GM19467 (cell line): ENCODE measurements around the gene C6orf15.

Experiments
- ATAC-seq: cut with Tn5 transposase; IDR thresholded peaks from one replicate; pipeline ENCODE4 v1.9.1; 2021; ENCODE audit warnings: mild to moderate bottlenecking, moderate library complexity; ENCODE audit not compliant: unreplicated experiment

The C6orf15 gene

DNA sequence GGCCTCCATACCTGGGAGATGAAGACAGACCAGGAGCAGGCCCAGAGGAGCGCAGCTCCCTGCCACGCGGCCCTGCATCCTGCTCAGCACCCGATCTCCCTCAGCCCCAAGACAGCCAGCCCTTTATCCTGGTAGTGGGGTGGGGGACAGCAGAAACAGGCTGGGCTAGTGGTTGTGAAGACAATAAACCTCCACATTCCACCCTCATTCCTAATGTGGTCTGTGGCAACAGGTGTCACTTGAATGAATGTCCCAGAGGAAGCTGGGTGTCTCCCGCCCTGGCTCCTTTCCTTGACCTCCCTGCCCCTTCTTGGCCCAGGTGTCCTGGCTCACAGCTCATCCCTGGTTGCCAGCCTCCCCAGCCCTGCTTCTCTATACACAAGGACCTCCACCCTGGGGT is at the start of gene C6orf15:
TSS of gene C6orf15 (minus strand) at position 98 of the 400 bp plus-strand sequence. CDS start at position 78, 20 bp downstream.
- ATAC-seq, result no peak

DNA sequence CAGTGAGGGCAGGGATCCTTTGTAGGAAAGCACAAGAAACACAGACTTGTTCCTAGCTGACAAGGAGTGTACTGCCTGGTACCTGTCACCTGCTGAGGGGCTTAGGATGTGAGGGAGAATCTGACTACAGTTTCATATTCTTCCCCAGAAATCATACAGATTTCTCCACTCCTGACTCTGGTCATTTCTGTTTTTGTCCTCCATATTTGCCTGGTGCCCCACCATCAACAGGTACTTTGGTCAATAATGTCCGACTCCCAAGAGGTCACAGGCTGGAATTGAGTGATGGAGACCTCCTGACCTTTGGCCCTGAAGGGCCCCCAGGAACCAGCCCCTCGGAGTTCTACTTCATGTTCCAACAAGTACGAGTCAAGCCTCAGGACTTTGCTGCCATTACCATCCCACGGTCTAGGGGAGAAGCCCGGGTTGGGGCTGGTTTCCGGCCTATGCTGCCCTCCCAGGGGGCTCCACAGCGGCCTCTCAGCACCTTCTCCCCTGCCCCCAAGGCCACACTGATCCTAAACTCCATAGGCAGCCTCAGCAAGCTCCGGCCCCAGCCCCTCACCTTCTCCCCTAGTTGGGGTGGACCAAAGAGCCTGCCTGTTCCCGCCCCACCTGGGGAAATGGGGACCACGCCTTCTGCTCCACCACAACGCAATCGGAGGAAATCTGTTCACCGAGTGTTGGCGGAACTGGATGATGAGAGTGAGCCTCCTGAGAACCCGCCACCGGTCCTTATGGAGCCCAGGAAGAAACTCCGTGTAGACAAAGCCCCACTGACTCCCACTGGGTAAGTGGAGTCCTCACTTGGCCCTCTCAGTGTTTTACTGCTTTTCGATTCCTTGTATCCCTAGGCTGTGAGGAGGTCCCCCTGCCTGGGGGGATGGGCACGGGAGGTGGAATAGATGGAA is 49.1 kb upstream of the C6orf15 start:
- no peak for ATAC-seq

DNA sequence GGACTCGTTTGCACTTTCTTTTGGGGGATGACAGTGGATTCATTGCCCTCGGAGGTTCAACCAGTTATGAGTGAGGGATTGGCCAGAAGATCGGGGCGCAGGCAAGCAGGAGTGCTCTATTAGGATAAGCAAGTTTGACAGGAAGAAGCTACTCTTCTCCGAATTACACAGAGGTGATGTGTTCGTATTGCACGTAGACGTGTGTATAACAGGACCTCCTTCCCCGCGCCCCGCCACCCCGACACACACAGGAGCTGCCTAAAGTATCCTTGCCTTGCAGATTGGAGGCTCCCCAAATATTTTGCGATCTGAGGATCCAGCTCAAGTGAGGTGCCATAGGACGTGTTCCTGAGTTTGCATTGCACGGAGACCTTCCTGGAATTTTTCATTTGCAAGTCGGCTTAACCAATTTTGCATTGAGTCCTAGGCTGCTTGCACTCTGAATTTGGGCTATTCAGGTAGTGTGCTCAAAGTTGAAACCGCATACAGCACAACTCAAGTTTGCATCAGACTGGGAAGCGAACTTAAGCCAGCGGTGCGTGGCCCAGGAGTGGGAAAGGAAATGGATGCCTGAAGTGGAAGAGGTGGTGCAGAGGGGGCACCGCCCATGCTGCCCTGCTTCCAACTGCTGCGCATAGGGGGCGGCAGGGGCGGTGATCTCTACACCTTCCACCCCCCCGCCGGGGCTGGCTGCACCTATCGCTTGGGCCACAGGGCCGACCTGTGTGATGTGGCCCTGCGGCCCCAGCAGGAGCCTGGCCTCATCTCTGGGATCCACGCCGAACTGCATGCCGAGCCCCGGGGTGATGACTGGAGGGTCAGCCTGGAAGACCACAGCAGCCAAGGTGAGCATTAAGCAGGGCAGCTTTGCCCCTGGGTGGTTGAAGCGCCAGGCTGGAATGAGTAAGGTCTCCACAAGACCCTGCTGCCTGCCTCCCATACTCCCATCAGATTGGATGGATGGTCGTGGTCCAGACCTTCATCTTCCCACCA is 46.8 kb upstream of the C6orf15 start:
- no peak for ATAC-seq

DNA sequence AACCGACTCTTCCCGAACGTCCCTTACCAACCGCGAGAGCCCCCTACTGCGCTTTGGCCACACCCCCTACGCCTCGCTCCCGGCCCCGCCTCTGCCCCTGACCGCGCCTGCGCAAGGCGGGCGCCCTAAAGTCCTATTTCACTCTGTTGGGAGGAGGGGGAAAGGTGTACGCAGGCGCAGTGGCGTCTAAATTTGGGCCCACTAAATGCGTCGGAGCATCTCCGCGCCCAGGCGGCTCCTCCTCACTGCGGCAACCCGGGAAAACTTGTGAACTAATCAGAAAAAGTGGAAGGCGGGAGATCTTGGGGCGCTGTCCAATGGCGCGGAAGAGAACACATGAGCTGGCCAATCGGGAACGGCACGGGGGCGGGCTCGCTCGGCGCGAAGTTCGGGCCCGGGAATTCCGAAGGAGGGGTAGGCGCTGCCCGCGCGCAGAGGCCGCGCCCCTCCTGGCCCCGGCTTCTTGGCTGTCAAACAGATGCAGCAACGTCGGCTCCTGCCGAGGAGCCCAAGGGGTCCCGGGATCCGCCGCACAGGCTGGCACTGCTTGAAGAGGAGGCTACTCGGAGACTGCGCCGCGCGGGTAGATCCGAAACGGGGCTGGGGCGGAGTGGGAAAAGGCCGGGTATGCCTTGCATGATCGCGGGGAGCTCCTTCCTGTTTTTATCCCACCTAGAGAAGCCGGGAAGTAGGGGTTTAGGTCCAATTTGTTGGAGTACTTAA is 45.9 kb upstream of the C6orf15 start, which contains the start of gene TCF19:
TSS of gene TCF19 (plus strand) at position 450 of the 723 bp plus-strand sequence. CDS start 881 bp downstream, outside the sequence.
- ATAC-seq, result peak; percentile 72

DNA sequence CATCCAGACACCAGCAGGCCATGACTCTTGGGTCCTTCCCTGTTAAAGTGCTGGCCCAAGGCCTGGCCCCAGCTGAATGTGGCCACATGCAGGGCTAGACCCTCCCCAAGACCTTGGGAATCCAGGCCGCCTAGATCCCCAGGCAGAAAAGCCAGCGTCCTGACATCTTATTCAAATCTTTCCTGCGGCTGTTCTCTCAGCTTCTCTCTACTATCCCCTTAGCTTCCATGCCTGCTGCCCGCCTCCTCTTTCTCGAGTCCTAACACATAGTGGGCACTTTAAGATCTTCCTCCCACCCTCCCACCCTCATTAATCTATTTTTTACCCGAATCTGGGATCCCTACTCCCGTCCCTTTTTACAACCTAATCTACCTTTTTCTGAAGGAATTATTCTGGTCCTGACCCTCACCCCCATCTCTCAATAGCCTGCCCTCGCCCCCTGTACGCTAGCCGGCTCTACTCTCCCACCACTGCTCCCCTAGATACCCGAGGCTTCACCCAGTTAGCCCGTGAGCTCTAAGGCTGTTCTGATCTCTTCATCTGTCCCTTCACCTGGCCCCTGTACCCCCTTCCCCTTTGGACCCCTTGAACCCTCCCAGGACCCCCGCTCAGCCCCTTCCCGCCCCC is 45.3 kb upstream of the C6orf15 start, which contains the start of gene CCHCR1:
TSS of gene CCHCR1 (minus strand) at position 290 of the 627 bp plus-strand sequence. CDS start at position 88, 202 bp downstream.
- ATAC-seq, result no peak

DNA sequence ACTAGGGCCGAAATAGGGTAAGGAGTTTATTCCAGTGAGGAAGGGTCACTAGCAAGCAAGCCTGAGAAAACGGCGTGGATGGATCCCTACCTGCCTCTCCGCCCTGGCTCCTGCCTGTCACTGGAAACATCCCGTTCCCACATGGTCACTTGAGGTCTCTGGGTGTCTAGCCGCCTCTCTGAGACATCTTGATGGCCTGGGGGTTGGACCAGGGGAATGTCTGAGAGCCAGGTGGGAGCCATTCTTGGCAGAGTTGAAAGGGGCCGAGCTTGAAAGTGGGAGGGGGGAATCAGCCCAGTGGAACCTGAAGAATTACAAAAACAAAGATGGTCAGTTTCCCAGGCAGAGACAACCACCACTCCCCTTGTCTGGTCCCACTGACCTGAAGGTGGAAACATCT is 44.3 kb upstream of the C6orf15 start:
- no peak for ATAC-seq

DNA sequence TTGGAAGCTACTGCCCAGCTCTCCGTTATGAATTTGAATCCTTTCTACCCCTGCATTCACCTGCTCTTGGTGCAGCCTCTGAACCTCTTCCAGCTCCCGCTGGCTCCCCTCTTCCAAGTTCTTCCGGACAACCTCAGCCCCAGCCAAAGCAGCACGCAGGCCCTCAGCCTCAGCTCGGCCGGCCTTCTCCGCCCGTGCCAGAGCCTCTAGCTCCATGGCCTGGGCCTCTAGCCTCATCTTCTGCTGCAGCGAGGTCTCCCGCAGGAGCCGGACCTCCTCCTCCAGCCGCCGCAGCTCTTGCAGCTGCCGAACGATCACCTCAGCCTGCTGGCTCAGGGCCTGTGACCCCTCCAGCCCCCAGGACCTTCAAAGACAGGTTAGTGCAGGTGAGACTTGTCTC is 42.1 kb upstream of the C6orf15 start:
- ATAC-seq, result no peak

DNA sequence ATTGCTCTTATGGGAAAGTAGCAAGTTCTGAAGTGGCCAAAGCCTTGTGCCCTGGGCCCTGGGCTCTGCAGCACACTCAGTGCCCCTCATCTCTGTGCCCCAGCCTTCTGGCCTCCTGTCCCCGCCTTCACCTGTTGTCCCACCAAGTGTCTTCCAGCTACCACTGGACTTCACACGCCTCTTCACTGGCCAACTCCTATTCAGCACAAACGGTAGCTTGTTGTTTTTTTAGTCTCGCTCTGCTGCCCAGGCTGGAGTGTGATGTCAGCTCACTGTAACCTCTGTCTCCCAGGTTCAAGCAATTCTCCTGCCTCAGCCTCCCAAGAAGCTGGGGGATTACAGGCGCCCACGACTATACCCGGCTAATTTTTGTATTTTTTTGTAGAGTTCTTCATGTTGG is 40.4 kb upstream of the C6orf15 start:
- no peak for ATAC-seq

DNA sequence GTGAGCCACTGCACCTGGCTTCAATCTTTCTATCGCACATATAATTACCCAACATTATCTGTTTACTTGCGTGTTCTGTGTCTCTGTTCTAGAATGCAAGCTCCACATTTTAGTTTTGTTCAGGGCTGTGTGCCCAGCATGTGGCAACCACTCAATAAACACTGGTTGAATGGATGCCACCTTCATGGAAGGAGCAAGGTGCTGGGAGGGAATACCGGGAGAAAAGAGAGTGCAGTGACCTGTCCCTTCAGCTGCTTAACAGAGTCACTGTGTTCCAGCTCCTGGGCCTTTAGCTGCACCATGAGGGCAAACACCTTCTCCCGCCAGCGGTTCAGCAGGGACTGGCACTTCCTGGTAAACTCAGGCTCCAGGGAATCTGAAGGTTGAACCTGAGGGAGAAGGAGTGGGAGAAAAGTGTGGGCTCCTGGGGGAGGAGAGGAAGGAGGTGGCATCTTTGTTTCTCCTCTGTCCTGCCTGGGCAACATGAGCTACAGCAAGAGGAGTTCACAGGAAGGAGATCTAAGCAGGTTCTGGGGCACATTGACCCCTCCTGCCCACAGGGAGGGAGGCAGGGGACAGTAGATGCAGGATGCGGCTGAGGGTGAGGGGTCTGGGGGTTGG is 37.6 kb upstream of the C6orf15 start:
- ATAC-seq, result no peak

DNA sequence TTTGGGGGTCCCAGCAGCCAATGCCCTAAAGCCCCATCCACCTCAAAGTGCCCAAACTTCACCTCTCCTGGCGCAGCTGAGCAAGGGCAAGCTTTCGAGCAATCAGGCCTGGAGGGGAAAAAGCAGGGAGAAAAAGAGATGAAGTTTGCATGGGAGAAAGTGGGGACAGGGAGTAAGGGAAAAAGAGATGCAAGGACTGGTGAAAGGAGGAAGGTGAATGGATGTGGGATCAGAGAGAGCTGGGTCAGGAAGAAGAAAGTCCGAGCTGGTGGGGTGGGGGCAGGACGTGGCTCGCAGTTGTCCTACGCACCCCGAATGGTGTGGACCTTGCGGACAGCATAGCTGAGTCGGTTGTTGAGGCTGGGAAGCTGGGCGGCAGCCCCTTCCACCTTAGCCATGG is 33.0 kb upstream of the C6orf15 start:
- no peak for ATAC-seq

DNA sequence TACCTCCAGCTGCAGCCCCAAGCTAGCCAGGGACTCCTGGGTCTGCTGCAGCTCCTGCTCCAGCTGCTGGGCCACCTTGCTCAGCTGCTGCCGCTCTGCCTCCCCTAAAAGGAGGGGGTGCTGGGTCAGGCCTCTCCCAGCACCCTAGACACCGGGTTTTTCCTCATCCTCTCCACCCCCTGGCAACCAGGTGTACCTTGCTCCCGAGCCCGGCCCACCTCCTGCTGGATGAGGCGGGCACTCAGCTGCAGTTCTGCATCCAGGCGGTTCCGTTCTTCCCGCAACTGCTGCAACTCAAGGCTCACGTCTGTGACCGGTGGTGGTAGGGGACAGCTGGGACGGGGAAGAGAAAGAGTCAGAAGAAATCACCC is 32.6 kb upstream of the C6orf15 start:
- no peak for ATAC-seq

DNA sequence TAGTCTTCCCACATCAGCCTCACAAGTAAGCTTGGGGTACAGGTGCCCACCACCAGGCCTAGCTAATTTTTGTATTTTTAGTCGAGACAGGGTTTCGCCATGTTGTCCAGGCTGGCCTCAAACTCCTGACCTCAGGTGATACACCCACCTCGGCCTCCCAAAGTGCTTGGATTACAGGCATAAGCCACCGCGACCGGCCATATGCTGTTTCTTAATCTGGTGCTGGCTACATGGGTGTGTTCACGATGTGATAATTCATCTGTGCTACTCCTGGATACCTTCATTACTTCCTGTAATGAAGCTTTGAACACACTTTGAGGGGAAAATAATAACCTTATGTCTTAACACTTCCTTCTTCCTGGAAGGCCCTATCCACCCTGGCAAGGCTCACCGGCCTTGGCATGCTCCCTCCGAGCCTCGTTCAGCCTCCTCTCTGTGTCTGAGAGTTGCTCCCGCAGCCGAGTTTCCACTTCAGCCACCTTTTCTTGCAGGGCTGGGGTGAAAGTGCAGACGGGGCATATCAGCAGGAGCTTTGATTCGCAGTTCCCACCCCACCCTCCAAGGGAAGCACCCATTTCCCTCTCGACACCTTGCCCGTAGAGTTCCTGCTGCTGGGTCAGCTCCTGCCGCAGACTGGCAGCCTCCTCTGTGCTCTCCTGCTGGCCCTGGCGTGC is 32.1 kb upstream of the C6orf15 start:
- ATAC-seq, result no peak

DNA sequence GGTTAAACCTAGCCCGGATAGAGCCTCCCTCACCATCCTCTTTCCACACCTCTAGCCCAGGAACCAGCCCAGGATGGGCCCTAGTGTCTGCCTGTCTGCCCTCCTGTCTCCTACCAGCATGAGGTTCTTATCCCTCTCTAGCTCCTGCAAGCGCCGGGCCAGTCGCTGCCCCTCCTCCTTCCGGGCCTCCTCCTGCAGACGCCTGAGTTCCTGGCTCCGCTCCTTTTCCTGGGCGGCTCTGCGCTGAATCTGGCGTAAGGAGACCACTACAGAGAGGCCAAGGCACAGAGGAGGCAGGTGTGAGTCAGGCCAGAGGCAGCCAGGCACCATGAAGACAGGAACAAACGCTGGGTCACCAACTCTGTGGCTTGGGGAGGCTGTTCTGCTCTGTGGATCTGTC is 30.8 kb upstream of the C6orf15 start:
- ATAC-seq, result no peak

DNA sequence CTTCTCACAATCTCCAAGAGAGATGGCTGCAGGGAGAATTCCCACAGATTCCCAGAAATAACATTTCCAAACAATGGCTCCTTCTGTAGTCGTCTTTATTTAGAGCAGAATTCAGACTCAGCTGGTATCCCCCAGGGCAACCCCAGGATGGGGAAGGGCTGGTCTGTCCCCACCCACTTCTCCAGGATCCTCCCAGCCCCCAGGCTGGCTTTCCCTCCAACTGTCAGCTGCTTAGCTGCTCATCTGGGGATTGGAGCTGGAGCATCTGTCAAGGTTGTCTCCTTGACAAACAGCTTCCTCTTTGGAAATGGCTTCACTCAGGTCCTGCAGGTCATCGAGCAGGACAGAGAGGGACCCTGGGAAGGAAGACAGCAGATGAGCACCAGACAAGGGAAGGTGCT is 30.0 kb upstream of the C6orf15 start:
- ATAC-seq, result no peak

DNA sequence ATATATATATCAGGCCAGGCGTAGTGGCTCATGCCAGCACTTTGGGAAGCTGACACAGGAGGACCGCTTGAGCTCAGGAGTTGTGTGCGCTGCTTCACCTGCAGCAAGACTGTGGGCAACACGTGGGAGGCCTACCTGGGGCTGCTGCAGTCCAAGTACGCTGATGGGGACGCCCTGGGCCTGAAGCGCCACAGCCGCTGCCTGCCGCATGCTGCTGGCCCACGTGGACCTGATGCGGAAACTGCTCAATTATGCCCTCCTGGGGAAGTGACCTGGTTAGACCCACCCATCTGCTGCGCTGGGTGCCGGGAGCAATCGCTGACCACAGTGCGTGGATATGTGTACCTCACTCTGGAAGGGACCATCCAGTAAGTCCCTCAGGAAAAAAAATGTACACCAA is 28.3 kb upstream of the C6orf15 start:
- no peak for ATAC-seq

DNA sequence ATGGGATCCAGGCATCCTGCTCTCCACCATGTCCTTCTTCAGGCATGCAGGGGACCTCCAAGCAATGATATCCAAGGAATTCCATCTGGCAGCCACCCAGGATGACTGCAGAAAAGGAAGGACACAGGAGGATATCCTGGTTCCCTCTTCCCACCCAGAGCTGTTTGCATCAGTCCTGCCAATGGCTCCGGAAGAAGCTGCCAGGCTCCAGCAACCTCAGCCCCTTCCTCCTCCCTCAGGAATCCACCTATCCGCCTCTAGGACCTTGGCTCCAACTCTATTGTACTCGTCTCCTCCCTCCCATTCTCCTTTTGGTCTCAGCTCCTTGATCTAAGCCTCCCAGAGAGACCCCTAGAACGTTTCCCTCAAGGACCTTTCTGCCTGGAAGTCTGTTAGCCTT is 27.2 kb upstream of the C6orf15 start:
- ATAC-seq, result no peak

DNA sequence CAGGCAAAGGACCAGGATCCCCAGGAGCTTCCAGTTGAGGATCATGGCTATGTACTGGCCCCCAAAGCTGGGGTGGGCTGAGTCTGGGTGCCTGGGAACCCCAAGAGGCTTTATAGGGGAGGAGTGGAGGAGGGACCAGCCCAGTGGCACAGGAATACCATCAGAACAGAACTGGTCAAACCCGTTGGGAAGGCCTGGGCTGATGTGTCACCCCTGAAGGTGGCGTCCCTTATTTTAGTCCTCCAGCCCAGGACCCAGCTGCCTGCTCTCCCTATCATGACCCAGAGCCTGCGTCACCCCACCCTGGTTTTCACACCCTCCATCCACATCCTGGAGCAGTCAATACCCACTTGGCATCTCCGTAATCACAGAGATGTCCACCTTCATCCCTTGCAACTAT is 26.6 kb upstream of the C6orf15 start, which contains the start of gene PSORS1C2:
TSS of gene PSORS1C2 (minus strand) at position 85 of the 400 bp plus-strand sequence. CDS start at position 45, 40 bp downstream.
- no peak for ATAC-seq

DNA sequence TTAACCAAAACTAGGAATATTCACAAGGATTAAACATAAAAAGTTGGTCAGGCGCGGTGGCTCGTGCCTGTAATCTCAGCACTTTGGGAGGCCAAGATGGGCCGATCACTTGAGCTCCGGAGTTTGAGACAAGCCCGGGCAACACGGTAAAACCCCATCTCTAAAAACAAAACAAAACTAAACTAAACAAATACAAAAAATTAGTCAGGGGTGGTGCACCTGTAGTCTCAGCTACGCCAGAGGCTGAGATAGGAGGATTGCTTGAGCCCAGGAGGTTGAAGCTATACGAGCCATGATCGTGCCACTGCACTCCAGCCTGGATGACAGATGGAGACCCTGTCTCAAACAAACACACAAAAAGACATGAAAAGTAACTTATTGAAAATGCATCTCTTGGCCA is 23.3 kb upstream of the C6orf15 start:
- ATAC-seq, result no peak

DNA sequence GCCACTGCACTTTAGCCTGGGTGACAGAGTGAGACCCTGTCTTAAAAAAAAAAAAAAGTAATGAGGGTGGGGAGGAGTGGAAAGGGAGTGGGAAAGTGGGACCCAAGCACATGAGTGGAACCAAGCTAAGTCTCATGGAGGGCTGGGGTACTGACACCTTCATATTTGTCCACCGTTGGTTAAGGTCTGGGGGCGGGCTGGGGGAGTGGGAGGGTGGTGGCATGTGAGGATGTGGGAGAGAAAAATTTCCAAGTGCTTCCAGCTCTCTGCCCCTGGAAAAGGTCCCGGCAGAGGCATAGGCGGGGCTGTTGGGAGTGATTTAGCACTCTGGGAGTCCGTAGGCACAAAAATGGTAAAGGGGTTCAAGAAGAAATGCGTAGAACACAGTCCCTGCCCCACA is 20.4 kb upstream of the C6orf15 start:
- no peak for ATAC-seq
